ENCODE results near the gene ST6GAL2. TPM values are rescaled to one million over a fixed set of nuclear protein-coding genes. Genes with fewer than 3 reads are reported as not detected.

The ST6GAL2 gene
- total and polyA plus RNA-seq, 2 of the 8 experiments (the other 6 are each of a cell fraction or from before 2014, with no cell fraction given) = 2.7 to 17.5 TPM

- no peak overlapping the region for H4K8ac ChIP-seq (ENCODE audit: extremely low read depth, insufficient read depth, low read length)
- DNase-seq (ENCODE audit: low read depth in 1 of 2, low spot score in 2 of 2) (no peak), FAIRE-seq (no peak)
- no peak overlapping the region for H4K91ac ChIP-seq (replicated peaks; ENCODE audit: insufficient read length, low read length)
- WGBS, 2 experiments (ENCODE audit: extremely low coverage in 1 of 2, insufficient coverage in 1 of 2, insufficient read length in 1 of 2, insufficient replicate concordance in 2 of 2, low coverage in 1 of 2, low lambda C conversion rate in 2 of 2, missing lambda C conversion rate in 1 of 2) = 16% methylated on average over 5 of the region's 5 CpGs; no CpG with 5 or more reads in 1 of the 2 experiments
- peaks cover 0 to 12% (median 9%) of the 10 kb centered on the region in 4 experiments; a peak in 6 of 7 replicates for H3K27me3 ChIP-seq (replicated peaks in 1 of 4; ENCODE audit: control insufficient read depth in 3 of 4, extremely low read depth in 1 of 4, insufficient read depth in 3 of 4, low read length in 3 of 4)
- no peak overlapping the region; the same call in 1 of the 2 replicates for H2BK20ac ChIP-seq (ENCODE audit: low read length)
- POLR2A ChIA-PET (ENCODE audit: partially characterized antibody) = no interaction called here
- no peak overlapping the region for H3K14ac ChIP-seq (ENCODE audit: insufficient read length)
- no peaks in the 10 kb centered on the region for H3K79me2 ChIP-seq (ENCODE audit: control insufficient read depth in 1 of 2, insufficient read depth in 2 of 2, low read length in 2 of 2)
- H3K4me3 ChIP-seq (ENCODE audit: extremely low read depth in 1 of 4, insufficient read depth in 2 of 4, low read depth in 3 of 4, low read length in 4 of 4) = peak overlapping the region in 1 of 4 experiments; percentile 11; a peak in 1 of 8 replicates
- H2AK5ac ChIP-seq (ENCODE audit: low read depth, low read length) = no peak overlapping the region
- peak overlapping the region; percentile 6 to 36; a peak in 1 of 4 replicates for H3K4me2 ChIP-seq (ENCODE audit: insufficient read depth in 1 of 2, low read depth in 2 of 2, low read length in 2 of 2)
- H3K56ac ChIP-seq (replicated peaks; ENCODE audit: insufficient read length, low read depth, low read length) = no peak overlapping the region
- no peak overlapping the region for H3K4ac ChIP-seq (replicated peaks; ENCODE audit: insufficient read length, low read depth, low read length)
- H2BK15ac ChIP-seq (ENCODE audit: low read length) = no peak overlapping the region
- H3K9me3 ChIP-seq (ENCODE audit: insufficient read depth in 2 of 2, low read depth in 1 of 2, low read length in 1 of 2) = no peaks in the 10 kb centered on the region
- no peak overlapping the region for H2AFZ ChIP-seq (ENCODE audit: low read length)
- H3K23me2 ChIP-seq (ENCODE audit: low read depth, low read length) = peaks cover 18% of the 10 kb centered on the region; the same call in 1 of the 2 replicates
- H3K27ac ChIP-seq (ENCODE audit: low read depth, low read length) = no peak overlapping the region
- no peak overlapping the region; the same call in 1 of the 2 replicates for H2BK5ac ChIP-seq (ENCODE audit: low read depth, low read length)
- CTCF ChIA-PET (ENCODE audit: partially characterized antibody) = interaction anchor here (0.7 kb wide), 1 partner anchor 25 kb away, joined by 4 read pairs; no protein-coding TSS in a partner anchor
- H3K18ac ChIP-seq (ENCODE audit: extremely low read depth, low read length) = no peak overlapping the region
- peaks cover 0 to 7% (median 4%) of the 10 kb centered on the region in 4 experiments; a peak in 3 of 7 replicates for H3K4me1 ChIP-seq (replicated peaks in 1 of 4; ENCODE audit: control insufficient read depth in 3 of 4, insufficient read depth in 4 of 4, low read length in 3 of 4)
- no peak overlapping the region for H4K5ac ChIP-seq (ENCODE audit: insufficient read length, low read depth, low read length)
- H3K79me1 ChIP-seq (ENCODE audit: low read depth, low read length) = no peaks in the 10 kb centered on the region
- no peaks in the 10 kb centered on the region for H3K36me3 ChIP-seq (ENCODE audit: control insufficient read depth in 2 of 4, insufficient read depth in 4 of 4, low read length in 3 of 4)
- no peak for TF ChIP-seq RAD21 (IDR thresholded peaks at IDR 0.05 in 1 of 2, conservative IDR thresholded peaks at IDR 0.05 in 1 of 2; ENCODE audit: low read depth in 2 of 2, low read length in 2 of 2)
- no peak for TF ChIP-seq EZH2 (IDR thresholded peaks at IDR 0.05; ENCODE audit: low read depth, low read length, severe bottlenecking)
- no peak overlapping the region for H2BK120ac ChIP-seq (replicated peaks; ENCODE audit: low read depth, low read length)
- H2BK12ac ChIP-seq (ENCODE audit: low read depth, low read length) = no peak overlapping the region
- no peak overlapping the region for H3K9ac ChIP-seq (replicated peaks in 1 of 4; ENCODE audit: extremely low read depth in 1 of 4, low read depth in 3 of 4, low read length in 3 of 4)
- H4K20me1 ChIP-seq (replicated peaks in 1 of 2; ENCODE audit: control insufficient read depth in 1 of 2, insufficient read depth in 2 of 2, low read length in 2 of 2) = no peaks in the 10 kb centered on the region
- H3K23ac ChIP-seq (ENCODE audit: insufficient read length) = no peak overlapping the region
Observed at GRCh38 chr2:106890606-106891005, 4.6 kb upstream of the ST6GAL2 start.

Data from H1 (cell line).